Ovary (tissue), 9 donors: ENCODE measurements around the gene RNF43. TPM values are rescaled to one million over a fixed set of nuclear protein-coding genes. Genes with fewer than 3 reads are reported as not detected.

ENCODE experiments used
- DNase-seq, 5 donors: peaks; one replicate each; pipeline ENCODE4 v3.0.0-alpha.2; 2019 to 2020
- H3K27ac ChIP-seq, 2 donors: fragments of 200-600 bp; one replicate each; pipeline versions ENCODE4 v1.5.1 to v1.8.0; 2019 to 2022
- H3K27me3 ChIP-seq: fragments of 200-600 bp; one replicate; pipeline ENCODE4 v1.8.0; 2022
- H3K36me3 ChIP-seq: fragments of 200-600 bp; sonication (generic); one replicate; pipeline ENCODE4 v1.5.1; 2019
- H3K4me1 ChIP-seq: one replicate; pipeline ENCODE4 v1.8.1; 2013; ENCODE audit warnings: mild to moderate bottlenecking, moderate library complexity; ENCODE audit not compliant: insufficient read depth
- H3K4me3 ChIP-seq: fragments of 200-600 bp; sonication (generic); one replicate; pipeline ENCODE4 v1.5.1; 2017
- H3K9me3 ChIP-seq, 2 donors: fragments of 200-600 bp in 1 of 2; sonication (generic) in 1 of 2; one replicate each; pipeline versions ENCODE4 v1.5.1 to v1.8.1; 2013 to 2019; ENCODE audit warnings: mild to moderate bottlenecking in 1 of 2, moderate library complexity in 1 of 2
- EP300 ChIP-seq: sonication (generic); formaldehyde crosslinking; IDR thresholded peaks from one replicate; pipeline ENCODE4 v1.6.1; 2017; ENCODE audit warnings: antibody characterized with exemption
- POLR2A ChIP-seq: fragments of 450-650 bp; IDR thresholded peaks from one replicate; pipeline ENCODE4 v1.6.1; 2017; ENCODE audit warnings: antibody characterized with exemption, mild to moderate bottlenecking, moderate library complexity
- WGBS, 3 donors: extraction: QIAGEN DNeasy Blood & Tissue Kit in 1 of 3; methylation state at CpG; one replicate each; pipeline versions ENCODE4 v1.1.5 to v1.1.7; 2013 to 2017; 5-methylcytosine and 5-hydroxymethylcytosine counted together
- intact Hi-C, 4 donors: fragments of 100-400 bp; cut with DNase I; formaldehyde crosslinking; loops; one replicate each; pipeline versions ENCODE4 v1.11.0 to v1.15.1; 2022 to 2023
- polyA plus RNA-seq, 2 donors: library from polyadenylated mRNA; stranded (reverse); fragments of 200-250 nt in 1 of 2; fragments of 350-450 nt in 1 of 2; fragmentation: Illumina TruSeq in 1 of 2; extraction: RNeasy Lipid Tissue Mini Kit (QIAGEN cat#74804) in 1 of 2; gene quantifications; one replicate each; pipeline ENCODE4 v1.2.3, GENCODE V29; 2013 to 2014
- total RNA-seq, 7 donors: library from RNA; depleted of rRNA in 2 of 7; stranded (reverse); fragments of >200 nt in 2 of 7; fragmentation: NEBNext Ultra II Directional in 3 of 7; extraction: Animal tissue kit (Norgen Biotek cat#: 25700) in 3 of 7; gene quantifications; one replicate each; pipeline versions ENCODE4 v1.1.0 to v1.2.4, GENCODE V29; 2016 to 2023
- TF ChIP-seq, protein P1 (sequence below), 3 donors: fragments of 450-650 bp in 2 of 3; fragments of 200-600 bp in 1 of 3; IDR thresholded peaks; one replicate each; pipeline versions ENCODE4 v1.5.1 to v1.8.0; 2016 to 2022; ENCODE audit warnings: antibody characterized with exemption in 3 of 3, mild to moderate bottlenecking in 1 of 3
- donor health status: DM: no; HTN: no; CAD: no; lungs with moderate emphysema.
- donor health status: DM: no; HTN: no; CAD: no.
- donor health status: Bipolar disorder and iron deficiency.
- donor health status: DM: yes; HTN: yes; CAD: no.
- donor health status: DM: no; HTN: no; CAD: no.
- donor health status: DM: yes; HTN: yes; CAD: no.

Gene RNF43
- total and polyA plus RNA-seq, 9 donors, result 0.21 to 5.6 (median 1.3) TPM

DNA sequence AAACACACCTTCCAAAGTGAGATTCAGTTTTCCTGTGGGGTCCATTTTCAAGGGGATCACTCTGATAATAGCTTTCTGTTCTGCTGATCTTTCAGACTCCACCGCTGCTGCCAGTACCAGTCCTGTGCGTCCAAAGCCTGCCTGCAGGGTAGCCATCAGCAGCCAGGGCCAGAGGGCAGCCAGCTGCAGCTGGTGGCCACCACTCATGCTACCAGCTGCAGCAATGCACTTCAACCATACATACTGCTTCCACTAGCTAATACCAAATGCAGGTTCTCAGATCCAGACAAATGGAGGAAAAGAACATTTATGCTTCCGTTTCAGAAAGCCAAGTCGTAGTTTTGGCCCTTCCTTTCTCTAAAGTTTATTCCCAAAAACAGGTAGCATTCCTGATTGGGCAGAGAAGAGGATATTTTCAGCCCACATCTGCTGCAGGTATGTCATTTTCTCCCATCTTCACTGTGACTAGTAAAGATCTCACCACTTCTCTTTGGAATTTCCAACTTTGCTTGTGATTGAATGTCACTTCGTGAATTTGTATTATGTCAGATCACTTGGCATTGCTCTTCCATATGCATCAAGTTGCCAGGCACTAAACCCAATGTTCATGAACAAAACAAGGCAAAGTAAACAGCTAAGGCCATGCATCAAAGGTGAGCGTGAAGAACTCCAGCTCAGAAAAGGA is 1.8 kb downstream of the RNF43 start:
- DNase-seq, result no peak
- WGBS, 3 donors, result 80 to 84% (median 80%) methylated on average over 6 of the region's 6 CpGs
- Histone ChIP-seq H3K4me1 (no peaks in the 10 kb centered on the region), H3K4me3 (no peak overlapping the region), H3K9me3 (no peaks in the 10 kb centered on the region), H3K27me3 (no peaks in the 10 kb centered on the region), H3K36me3 (no peaks in the 10 kb centered on the region), H3K27ac (no peak overlapping the region)
- no peak for TF ChIP-seq EP300
- TF ChIP-seq, protein P1, sequence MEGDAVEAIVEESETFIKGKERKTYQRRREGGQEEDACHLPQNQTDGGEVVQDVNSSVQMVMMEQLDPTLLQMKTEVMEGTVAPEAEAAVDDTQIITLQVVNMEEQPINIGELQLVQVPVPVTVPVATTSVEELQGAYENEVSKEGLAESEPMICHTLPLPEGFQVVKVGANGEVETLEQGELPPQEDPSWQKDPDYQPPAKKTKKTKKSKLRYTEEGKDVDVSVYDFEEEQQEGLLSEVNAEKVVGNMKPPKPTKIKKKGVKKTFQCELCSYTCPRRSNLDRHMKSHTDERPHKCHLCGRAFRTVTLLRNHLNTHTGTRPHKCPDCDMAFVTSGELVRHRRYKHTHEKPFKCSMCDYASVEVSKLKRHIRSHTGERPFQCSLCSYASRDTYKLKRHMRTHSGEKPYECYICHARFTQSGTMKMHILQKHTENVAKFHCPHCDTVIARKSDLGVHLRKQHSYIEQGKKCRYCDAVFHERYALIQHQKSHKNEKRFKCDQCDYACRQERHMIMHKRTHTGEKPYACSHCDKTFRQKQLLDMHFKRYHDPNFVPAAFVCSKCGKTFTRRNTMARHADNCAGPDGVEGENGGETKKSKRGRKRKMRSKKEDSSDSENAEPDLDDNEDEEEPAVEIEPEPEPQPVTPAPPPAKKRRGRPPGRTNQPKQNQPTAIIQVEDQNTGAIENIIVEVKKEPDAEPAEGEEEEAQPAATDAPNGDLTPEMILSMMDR (IDR thresholded peaks at IDR 0.05), result no peak
- TF ChIP-seq POLR2A, result no peak
- intact Hi-C loops, result no loop called here

DNA sequence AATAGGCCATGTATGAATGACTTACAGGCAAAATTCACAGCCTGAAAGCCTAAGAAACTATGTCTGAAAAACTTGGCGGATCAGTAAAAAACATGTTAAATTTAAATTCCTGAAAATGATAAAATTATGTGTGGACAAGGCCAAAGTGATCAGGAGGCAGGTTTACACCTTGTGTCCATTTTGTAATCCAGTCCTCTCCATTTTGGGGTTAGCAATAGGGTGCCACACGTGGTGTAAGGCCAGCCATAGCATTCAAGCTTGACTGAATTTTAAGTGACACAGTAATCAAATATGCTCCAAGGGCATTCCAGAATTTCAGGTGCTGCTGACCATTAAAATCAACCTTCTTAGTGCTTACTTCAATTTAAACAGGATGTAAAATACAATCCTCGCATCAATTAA is 2.7 kb downstream of the RNF43 start:
- intact Hi-C loops, result no loop called here
- Histone ChIP-seq H3K27ac (no peak overlapping the region), H3K27me3 (no peaks in the 10 kb centered on the region), H3K9me3 (no peaks in the 10 kb centered on the region), H3K36me3 (no peaks in the 10 kb centered on the region), H3K4me1 (no peaks in the 10 kb centered on the region), H3K4me3 (no peak overlapping the region)
- TF ChIP-seq, protein P1 (IDR thresholded peaks at IDR 0.05), result no peak
- no peak for TF ChIP-seq POLR2A
- 86 to 88% (median 87%) methylated on average over 3 of the region's 3 CpGs for WGBS, 3 donors
- no peak for DNase-seq

DNA sequence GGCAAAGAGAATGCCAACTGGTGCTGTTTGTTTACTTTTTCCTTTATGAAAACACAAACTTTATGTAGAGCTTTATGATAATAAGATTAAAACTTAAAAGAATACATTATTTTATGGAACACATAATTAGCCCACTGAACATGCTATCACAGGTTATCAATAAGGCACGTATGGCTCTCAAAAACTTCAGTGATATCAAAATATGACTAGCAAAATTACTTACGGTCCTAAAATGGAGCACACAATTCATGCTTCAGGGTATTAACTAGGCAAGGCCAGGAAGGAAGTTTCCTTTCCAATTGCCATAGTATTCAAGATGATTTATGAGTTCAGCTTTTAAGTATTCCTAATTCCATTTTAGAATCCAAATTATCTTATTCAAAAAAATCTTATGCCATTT is 3.6 kb downstream of the RNF43 start:
- WGBS, 3 donors, result 46 to 53% (median 47%) methylated on average over 2 of the region's 2 CpGs
- no peak for DNase-seq
- no peak overlapping the region for H3K4me3 ChIP-seq
- TF ChIP-seq, protein P1 (IDR thresholded peaks at IDR 0.05), result no peak
- TF ChIP-seq POLR2A (no peak), EP300 (no peak)
- H3K4me1 ChIP-seq, result no peaks in the 10 kb centered on the region
- intact Hi-C loops, result no loop called here
- no peaks in the 10 kb centered on the region for H3K36me3 ChIP-seq
- no peaks in the 10 kb centered on the region for H3K27me3 ChIP-seq
- no peaks in the 10 kb centered on the region for H3K9me3 ChIP-seq
- no peak overlapping the region for H3K27ac ChIP-seq

DNA sequence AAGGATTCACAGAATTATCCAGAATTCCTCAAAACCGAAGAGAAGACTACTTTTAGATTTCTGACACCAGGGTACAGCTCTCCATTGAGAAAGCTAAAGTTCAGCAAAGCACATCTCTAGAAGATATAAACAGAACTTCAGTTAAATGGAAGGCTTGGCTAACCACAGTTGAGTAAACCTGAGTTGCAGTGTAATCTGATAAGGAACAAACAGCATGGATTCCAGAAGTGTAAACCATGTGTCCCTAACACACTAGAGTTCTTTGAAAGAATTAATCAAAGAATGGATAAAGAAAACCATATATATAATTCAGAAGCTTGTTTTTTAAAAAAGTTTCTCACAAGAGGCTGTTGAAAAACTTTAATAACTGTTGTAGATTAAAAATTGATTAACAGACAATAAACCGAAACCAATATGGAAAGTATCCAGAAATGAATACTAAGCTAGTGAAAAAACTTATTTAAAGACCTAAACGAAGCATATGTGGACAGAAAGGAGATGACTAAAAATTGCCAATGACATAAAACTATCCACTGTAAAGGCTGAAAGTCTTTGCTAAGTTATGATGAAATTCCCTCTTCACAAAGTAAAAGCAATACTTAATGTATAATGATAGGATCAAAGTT is 4.3 kb downstream of the RNF43 start:
- Histone ChIP-seq H3K27me3 (no peaks in the 10 kb centered on the region), H3K4me3 (no peak overlapping the region), H3K4me1 (no peaks in the 10 kb centered on the region), H3K9me3 (no peaks in the 10 kb centered on the region), H3K36me3 (no peaks in the 10 kb centered on the region), H3K27ac (no peak overlapping the region)
- intact Hi-C loops, result no loop called here
- DNase-seq, result no peak
- WGBS, 3 donors, result 69 to 77% (median 75%) methylated on average over 3 of the region's 3 CpGs
- no peak for TF ChIP-seq EP300

DNA sequence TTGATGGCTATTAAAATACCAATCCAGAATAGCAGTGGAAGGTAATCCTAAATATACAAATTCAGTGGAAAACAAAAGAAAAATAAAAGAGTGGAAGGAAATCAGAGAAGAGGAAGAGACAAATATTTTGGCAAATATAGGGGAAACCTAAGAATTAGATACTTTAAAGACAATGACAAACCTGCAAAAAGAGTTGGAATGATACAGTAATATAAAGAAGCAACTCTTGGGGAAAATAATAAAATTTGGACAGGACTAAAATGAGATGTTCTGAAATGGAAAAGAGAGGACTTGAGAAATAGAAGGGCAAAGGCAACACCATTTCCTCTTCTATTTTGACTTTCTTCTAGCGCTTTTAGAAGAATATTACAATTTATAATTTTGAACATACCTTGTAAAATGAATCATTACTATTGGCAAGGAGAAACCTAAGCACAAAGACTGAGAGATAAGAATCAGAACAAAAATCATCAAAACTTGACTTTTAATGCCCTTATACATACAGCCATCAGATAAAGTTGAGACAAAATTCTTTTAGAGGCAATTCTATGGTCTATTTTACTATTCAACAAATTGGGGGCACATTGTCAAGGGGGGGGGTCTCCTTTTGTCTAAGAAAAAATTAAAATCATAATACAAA is 5.2 kb downstream of the RNF43 start:
- H3K4me3 ChIP-seq, result no peak overlapping the region
- H3K27ac ChIP-seq, result no peak overlapping the region
- TF ChIP-seq POLR2A, result no peak
- TF ChIP-seq, protein P1 (IDR thresholded peaks at IDR 0.05), result no peak
- no peak for TF ChIP-seq EP300
- no peaks in the 10 kb centered on the region for H3K27me3 ChIP-seq
- 93 to 99% (median 96%) methylated on average over 1 of the region's 1 CpG for WGBS, 3 donors
- intact Hi-C loops, result no loop called here
- H3K4me1 ChIP-seq, result no peaks in the 10 kb centered on the region
- H3K9me3 ChIP-seq, result no peaks in the 10 kb centered on the region
- H3K36me3 ChIP-seq, result no peaks in the 10 kb centered on the region
- DNase-seq, result no peak
